Fibroblast of the aortic adventitia (primary cell): ENCODE measurements around the gene SAMM50. TPM values are rescaled to one million over a fixed set of nuclear protein-coding genes. Genes with fewer than 3 reads are reported as not detected.

ENCODE experiments used
- DNase-seq: peaks from one replicate; pipeline ENCODE4 v3.0.0-alpha.2; 2010; ENCODE audit warnings: low read depth
- H3K4me3 ChIP-seq: 2 replicates; pipeline ENCODE4 v1.5.1; 2011; ENCODE audit warnings: low read depth, mild to moderate bottlenecking, control low read depth, low read length, moderate library complexity
- CTCF ChIP-seq: IDR thresholded peaks from 2 replicates; pipeline ENCODE4 v1.5.1; 2011; ENCODE audit warnings: mild to moderate bottlenecking, low read length, control low read depth, inconsistent platforms; ENCODE audit not compliant: insufficient read depth
- total RNA-seq: library from RNA; depleted of rRNA; stranded (reverse); fragments of >200 nt; gene quantifications from 2 replicates; pipeline ENCODE4 v1.2.3, GENCODE V29; 2012; ENCODE audit warnings: low replicate concordance

Gene SAMM50
- total RNA-seq, 1 donor: 54.3 TPM

- no peak for TF ChIP-seq CTCF
- no peak overlapping the region for H3K4me3 ChIP-seq
- peak; percentile 29 for DNase-seq
Observed at GRCh38 chr22:44045145-44045544, 89.9 kb downstream of the SAMM50 start.

Other genes with a start within 250 kb of the SAMM50 start
- gene EFCAB6, start 143.1 kb upstream of the SAMM50 start, total RNA-seq: 2.5 and 2.7 TPM in 2 replicates
- 0.49 TPM in 1 of 2 replicates, not detected in the other for gene SULT4A1, start 92.9 kb upstream of the SAMM50 start, total RNA-seq
- gene PNPLA5, start 63.4 kb upstream of the SAMM50 start, total RNA-seq: not detected in 2 replicates
- gene PNPLA3, start 31.6 kb upstream of the SAMM50 start, total RNA-seq: 2.9 and 4.5 TPM in 2 replicates
- 23.0 and 30.6 TPM in 2 replicates for gene PARVB, start 68.9 kb downstream of the SAMM50 start, total RNA-seq
- gene PARVG, start 225.5 kb downstream of the SAMM50 start, total RNA-seq: not detected in 2 replicates